GM23338 (cell line): ENCODE data around the gene TMEM273. TPM values are rescaled to one million over a fixed set of nuclear protein-coding genes. Genes with fewer than 3 reads are reported as not detected.

Experiments used
- ATAC-seq: fragments of 200-7000 bp; cut with Tn5 transposase; 3 replicates; pipeline ENCODE4 v1.9.1; 2020
- DNase-seq: peaks from one replicate; pipeline ENCODE4 v3.0.0-alpha.2; 2015; ENCODE audit warnings: low spot score
- H2AFZ ChIP-seq: fragments of 200-600 bp; sonication (generic); 2 replicates; pipeline ENCODE4 v1.8.0; 2016; ENCODE audit warnings: antibody characterized with exemption, mild to moderate bottlenecking, moderate library complexity
- H3F3A ChIP-seq: fragments of 200-600 bp; sonication (generic); replicated peaks from 2 replicates; pipeline ENCODE4 v1.8.0; 2017; ENCODE audit warnings: antibody characterized with exemption, mixed run types, low read depth
- H3K27ac ChIP-seq: fragments of 200-600 bp; sonication (generic); 2 replicates; pipeline ENCODE4 v1.6.1; 2016; ENCODE audit warnings: low read depth
- H3K27me3 ChIP-seq: fragments of 200-600 bp; sonication (generic); 2 replicates; pipeline ENCODE4 v1.8.0; 2016; ENCODE audit warnings: mild to moderate bottlenecking, mixed run types, moderate library complexity; ENCODE audit not compliant: insufficient read depth
- H3K36me3 ChIP-seq: fragments of 200-600 bp; sonication (generic); 2 replicates; pipeline ENCODE4 v1.8.0; 2016; ENCODE audit warnings: mild to moderate bottlenecking; ENCODE audit not compliant: insufficient read depth
- H3K4me1 ChIP-seq: fragments of 200-600 bp; sonication (generic); 2 replicates; pipeline ENCODE4 v1.8.0; 2016; ENCODE audit warnings: mild to moderate bottlenecking, moderate library complexity; ENCODE audit not compliant: insufficient read depth
- H3K4me2 ChIP-seq: fragments of 200-600 bp; sonication (generic); 2 replicates; pipeline ENCODE4 v1.7.1; 2017; ENCODE audit warnings: mixed run types
- H3K4me3 ChIP-seq: fragments of 200-600 bp; sonication (generic); 2 replicates; pipeline ENCODE4 v1.6.1; 2016; ENCODE audit warnings: mixed run types
- H3K79me2 ChIP-seq: fragments of 200-600 bp; sonication (generic); replicated peaks from 2 replicates; pipeline ENCODE4 v1.8.0; 2017; ENCODE audit warnings: mild to moderate bottlenecking; ENCODE audit not compliant: insufficient read depth
- H3K9me2 ChIP-seq: fragments of 200-600 bp; sonication (generic); 2 replicates; pipeline ENCODE4 v1.8.0; 2017; ENCODE audit not compliant: insufficient read depth
- H4K20me1 ChIP-seq: fragments of 200-600 bp; sonication (generic); replicated peaks from 2 replicates; pipeline ENCODE4 v1.8.0; 2017; ENCODE audit warnings: mild to moderate bottlenecking; ENCODE audit not compliant: insufficient read depth
- H3K27ac Mint-ChIP-seq: 2 replicates; pipeline ENCODE4 v1.8.0; 2020; ENCODE audit warnings: inconsistent platforms, mild to moderate bottlenecking, moderate library complexity, mixed read lengths
- H3K27me3 Mint-ChIP-seq: 3 replicates; pipeline ENCODE4 v1.8.0; 2022; ENCODE audit warnings: low read depth, mild to moderate bottlenecking, moderate library complexity, mixed read lengths, inconsistent platforms; ENCODE audit not compliant: insufficient read depth, poor library complexity
- H3K36me3 Mint-ChIP-seq: 3 replicates; pipeline ENCODE4 v1.8.0; 2021; ENCODE audit warnings: low read depth, mild to moderate bottlenecking, inconsistent platforms, moderate library complexity, mixed read lengths
- H3K4me1 Mint-ChIP-seq: 3 replicates; pipeline ENCODE4 v1.8.0; 2020; ENCODE audit warnings: mild to moderate bottlenecking, inconsistent platforms, mixed read lengths
- H3K4me3 Mint-ChIP-seq: 3 replicates; pipeline ENCODE4 v1.8.0; 2021; ENCODE audit warnings: moderate library complexity, mild to moderate bottlenecking, inconsistent platforms, mixed read lengths
- H3K9me3 Mint-ChIP-seq: 3 replicates; pipeline ENCODE4 v1.8.0; 2020; ENCODE audit warnings: moderate library complexity, mild to moderate bottlenecking, inconsistent platforms, mixed read lengths
- CTCF ChIP-seq, 2 experiments: fragments of 200-600 bp in 1 of 2; sonication (generic) in 1 of 2; conservative IDR thresholded peaks; 2 replicates each; pipeline versions ENCODE4 v1.5.1 to v1.6.1; 2016 to 2017; ENCODE audit warnings: antibody characterized with exemption in 2 of 2, low read depth in 2 of 2, mild to moderate bottlenecking in 2 of 2, moderate library complexity in 1 of 2
- ETS1 ChIP-seq: IDR thresholded peaks from 2 replicates; pipeline ENCODE4 v1.6.1; 2016; ENCODE audit warnings: antibody characterized with exemption
- EZH2 ChIP-seq: fragments of 200-600 bp; sonication (generic); IDR thresholded peaks from one replicate; pipeline ENCODE4 v1.8.0; 2017; ENCODE audit warnings: antibody characterized with exemption, mild to moderate bottlenecking, low read depth; ENCODE audit not compliant: unreplicated experiment
- EZH2phosphoT487 ChIP-seq: fragments of 200-600 bp; sonication (generic); IDR thresholded peaks from one replicate; pipeline ENCODE4 v1.8.1; 2018; ENCODE audit warnings: antibody characterized with exemption; ENCODE audit not compliant: unreplicated experiment
- JUNB ChIP-seq: IDR thresholded peaks from one replicate; pipeline ENCODE4 v1.6.1; 2016; ENCODE audit warnings: antibody characterized with exemption; ENCODE audit not compliant: unreplicated experiment
- NANOG ChIP-seq: IDR thresholded peaks from 2 replicates; pipeline ENCODE4 v1.6.1; 2016; ENCODE audit warnings: antibody characterized with exemption, borderline replicate concordance
- REST ChIP-seq: IDR thresholded peaks from one replicate; pipeline ENCODE4 v1.6.1; 2018; ENCODE audit warnings: antibody characterized with exemption; ENCODE audit not compliant: unreplicated experiment
- STAT1 ChIP-seq: IDR thresholded peaks from one replicate; pipeline ENCODE4 v1.6.1; 2016; ENCODE audit warnings: antibody characterized with exemption; ENCODE audit not compliant: unreplicated experiment
- ZNF114 ChIP-seq: fragments of 250-450 bp; sonication (Bioruptor Pico); IDR thresholded peaks from 2 replicates; pipeline ENCODE4 v1.5.0; 2020; ENCODE audit warnings: mild to moderate bottlenecking, moderate library complexity
- ZNF331 ChIP-seq: fragments of 250-450 bp; sonication (Bioruptor Pico); IDR thresholded peaks from 2 replicates; pipeline ENCODE4 v1.5.0; 2020; ENCODE audit warnings: low read depth, mild to moderate bottlenecking, moderate library complexity
- ZNF462 ChIP-seq: fragments of 250-450 bp; sonication (Bioruptor Pico); IDR thresholded peaks from 2 replicates; pipeline ENCODE4 v1.5.0; 2020; ENCODE audit warnings: mild to moderate bottlenecking, moderate library complexity
- polyA plus RNA-seq: library from polyadenylated mRNA; unstranded; fragments of >200 nt; fragmentation: Nextera tagmentation; extraction: Ambion mirVana; gene quantifications from 2 replicates; pipeline ENCODE4 v1.2.1, GENCODE V29; 2016
- total RNA-seq: library from RNA; depleted of rRNA; stranded (reverse); fragments of >200 nt; shearing (Covaris generic); gene quantifications from 2 replicates; pipeline ENCODE4 v1.2.3, GENCODE V29; 2014

The TMEM273 gene
- total and polyA plus RNA-seq, 2 experiments from 2014 or later, result not detected

- TF ChIP-seq EZH2 (no peak), ZNF462 (CRISPR knock-in tag) (no peak), NANOG (no peak), JUNB (no peak), ZNF114 (CRISPR knock-in tag) (no peak), CTCF (conservative IDR thresholded peaks at IDR 0.05; ENCODE audit: low read depth in 2 of 2) (no peak), ZNF331 (CRISPR knock-in tag) (no peak), ETS1 (no peak), EZH2phosphoT487 (no peak), STAT1 (no peak), REST (no peak)
- Histone ChIP-seq H2AFZ (0 out of 2 replicates have a peak overlapping the region, but pooled peaks have one; percentile 28), H3K36me3 (no peaks in the 10 kb centered on the region; the same call in 1 of the 2 replicates), H3F3A (no peaks in the 10 kb centered on the region), H3K27ac (no peak overlapping the region), H3K4me3 (no peak overlapping the region), H4K20me1 (no peaks in the 10 kb centered on the region), H3K9me2 (no peaks in the 10 kb centered on the region; the same call in 1 of the 2 replicates), H3K27me3 (no peaks in the 10 kb centered on the region), H3K79me2 (no peaks in the 10 kb centered on the region), H3K4me1 (peaks cover 11% of the 10 kb centered on the region), H3K4me2 (no peak overlapping the region)
- no peaks in the 10 kb centered on the region for H3K27me3 Mint-ChIP-seq
- peaks cover 16% of the 10 kb centered on the region for H3K9me3 Mint-ChIP-seq
- H3K4me3 Mint-ChIP-seq, result no peak overlapping the region
- peak overlapping the region; percentile 90 for H3K27ac Mint-ChIP-seq
- H3K4me1 Mint-ChIP-seq, result peaks cover 25% of the 10 kb centered on the region
- DNase-seq (no peak), ATAC-seq (no peak)
- peaks cover 7% of the 10 kb centered on the region; the same call in 2 of the 3 replicates for H3K36me3 Mint-ChIP-seq
These were observed 44.0 kb downstream of the TMEM273 start for GRCh38 chr10:49144058-49144720.
